Measurements from ENCODE around the gene CLPTM1L.
"Not testable (repeated sequence)": the region's sequence is repeated elsewhere in the genome, so short reads cannot be mapped to it uniquely, and the experiment has no call there.

The CLPTM1L gene

GRCh38 chr5:1367149-1367548 is 22.2 kb upstream of the CLPTM1L start:
- FAIRE-seq (no peak), DNase-seq (ENCODE audit: insufficient read length) (no peak)
- TF ChIP-seq POLR2A (IDR thresholded peaks at IDR 0.05; ENCODE audit: low read depth, low read length), result no peak
- TF ChIP-seq TAF1 (IDR thresholded peaks at IDR 0.05; ENCODE audit: borderline replicate concordance, low read depth, low read length), result no peak
- TF ChIP-seq POLR2AphosphoS5 (IDR thresholded peaks at IDR 0.05; ENCODE audit: low read depth, low read length), result no peak

- no peak for TF ChIP-seq POLR2AphosphoS5 (IDR thresholded peaks at IDR 0.05; ENCODE audit: low read depth, low read length)
- no peak for TF ChIP-seq TAF1 (IDR thresholded peaks at IDR 0.05; ENCODE audit: borderline replicate concordance, low read depth, low read length)
- TF ChIP-seq POLR2A (IDR thresholded peaks at IDR 0.05; ENCODE audit: low read depth, low read length), result no peak
- DNase-seq (ENCODE audit: insufficient read length), result no peak
- no peak for FAIRE-seq
These were observed 21.6 kb upstream of the CLPTM1L start for GRCh38 chr5:1366514-1366913.

DNA sequence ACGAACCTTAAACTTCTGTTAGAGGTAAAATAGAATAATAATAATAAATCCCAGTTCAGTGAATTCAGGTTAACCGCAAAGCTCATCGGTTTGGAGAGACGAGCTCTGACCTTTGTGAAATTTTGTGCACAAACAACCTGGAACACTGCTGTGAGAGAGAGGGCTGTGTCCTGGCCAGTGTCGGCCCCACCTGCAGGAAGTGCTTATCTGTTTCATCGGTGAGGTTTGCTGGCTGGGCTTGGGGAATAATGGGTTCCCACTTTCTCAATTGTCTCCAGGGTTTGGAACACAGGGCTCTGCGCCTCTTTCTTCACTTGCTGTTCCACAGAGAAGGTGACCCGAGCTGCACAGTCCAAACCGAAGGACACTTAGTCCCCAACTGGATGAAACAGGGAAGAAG is 19.3 kb upstream of the CLPTM1L start:
- no peak for FAIRE-seq
- DNase-seq (ENCODE audit: insufficient read length), result no peak
- TF ChIP-seq TAF1 (IDR thresholded peaks at IDR 0.05; ENCODE audit: borderline replicate concordance, low read depth, low read length) (no peak), POLR2A (IDR thresholded peaks at IDR 0.05; ENCODE audit: low read depth, low read length) (no peak), POLR2AphosphoS5 (IDR thresholded peaks at IDR 0.05; ENCODE audit: low read depth, low read length) (no peak)

- TF ChIP-seq POLR2AphosphoS5 (IDR thresholded peaks at IDR 0.05; ENCODE audit: low read depth, low read length) (no peak), POLR2A (IDR thresholded peaks at IDR 0.05; ENCODE audit: low read depth, low read length) (no peak), TAF1 (IDR thresholded peaks at IDR 0.05; ENCODE audit: borderline replicate concordance, low read depth, low read length) (no peak)
- DNase-seq (ENCODE audit: insufficient read length) (no peak), FAIRE-seq (no peak)
These were observed 18.7 kb upstream of the CLPTM1L start for GRCh38 chr5:1363581-1363980.

DNA sequence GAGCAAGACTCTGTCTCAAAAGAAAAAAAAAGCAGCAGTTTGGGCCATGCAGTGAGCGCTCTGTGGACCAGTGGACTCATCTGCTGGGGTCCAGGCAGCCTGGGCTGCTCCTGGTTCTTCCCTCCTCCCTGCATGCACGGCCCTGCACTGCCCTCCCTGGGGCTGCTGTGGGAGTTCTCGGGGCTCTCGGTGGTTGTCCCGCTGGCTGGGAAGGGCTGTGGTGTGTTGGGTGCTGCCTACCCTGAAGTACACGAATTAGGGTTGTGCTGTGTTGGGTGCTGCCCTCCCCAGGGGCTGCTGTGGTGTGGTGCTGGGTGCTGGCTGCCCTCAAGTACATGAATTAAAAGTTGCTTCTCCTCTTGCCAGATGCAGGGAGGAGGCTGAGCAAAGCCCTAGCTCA is 18.3 kb upstream of the CLPTM1L start:
- TF ChIP-seq POLR2AphosphoS5 (IDR thresholded peaks at IDR 0.05; ENCODE audit: low read depth, low read length), result no peak
- TF ChIP-seq TAF1 (IDR thresholded peaks at IDR 0.05; ENCODE audit: borderline replicate concordance, low read depth, low read length), result no peak
- no peak for TF ChIP-seq POLR2A (IDR thresholded peaks at IDR 0.05; ENCODE audit: low read depth, low read length)
- FAIRE-seq (no peak), DNase-seq (ENCODE audit: insufficient read length) (no peak)

DNA sequence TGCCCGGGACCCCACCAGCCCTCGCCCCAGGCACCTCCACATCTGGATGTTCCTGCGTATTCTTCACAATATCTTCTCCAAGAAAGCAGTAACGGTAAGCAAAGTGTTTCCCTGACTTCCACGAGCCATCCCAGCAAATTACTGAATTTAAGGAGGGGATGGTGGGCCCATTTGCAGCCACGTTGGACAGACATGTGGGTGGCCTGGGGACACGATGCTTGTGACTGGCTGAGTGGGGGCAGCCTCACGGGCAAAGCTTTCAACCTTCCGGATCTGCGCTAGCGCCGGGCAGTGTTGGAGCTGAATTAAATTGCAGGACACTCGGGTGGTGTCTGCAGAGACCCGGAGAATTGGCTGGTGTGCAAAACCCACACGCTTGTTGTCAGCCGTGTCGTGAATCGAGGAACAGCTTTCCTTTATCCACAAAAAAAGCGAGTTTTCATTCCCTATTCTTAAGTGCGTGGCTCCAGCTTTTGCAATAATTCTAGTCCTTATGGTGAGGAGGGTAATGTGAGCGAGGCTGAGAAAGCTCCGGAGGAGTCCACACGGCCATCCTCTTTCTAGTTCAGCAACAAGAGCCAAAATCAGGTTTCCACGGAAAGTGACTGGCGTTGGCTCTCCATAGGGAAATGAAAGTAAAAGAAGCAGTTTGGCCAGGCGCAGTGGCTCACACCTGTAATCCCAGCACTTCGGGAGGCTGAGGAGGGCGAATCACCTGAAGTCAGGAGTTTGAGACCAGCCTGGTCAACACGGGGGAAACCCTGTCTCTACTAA is 17.5 kb upstream of the CLPTM1L start:
- FAIRE-seq (no peak), DNase-seq (ENCODE audit: insufficient read length) (no peak)
- TF ChIP-seq POLR2A (IDR thresholded peaks at IDR 0.05; ENCODE audit: low read depth, low read length), result no peak
- no peak for TF ChIP-seq POLR2AphosphoS5 (IDR thresholded peaks at IDR 0.05; ENCODE audit: low read depth, low read length)
- TF ChIP-seq TAF1 (IDR thresholded peaks at IDR 0.05; ENCODE audit: borderline replicate concordance, low read depth, low read length), result no peak

DNA sequence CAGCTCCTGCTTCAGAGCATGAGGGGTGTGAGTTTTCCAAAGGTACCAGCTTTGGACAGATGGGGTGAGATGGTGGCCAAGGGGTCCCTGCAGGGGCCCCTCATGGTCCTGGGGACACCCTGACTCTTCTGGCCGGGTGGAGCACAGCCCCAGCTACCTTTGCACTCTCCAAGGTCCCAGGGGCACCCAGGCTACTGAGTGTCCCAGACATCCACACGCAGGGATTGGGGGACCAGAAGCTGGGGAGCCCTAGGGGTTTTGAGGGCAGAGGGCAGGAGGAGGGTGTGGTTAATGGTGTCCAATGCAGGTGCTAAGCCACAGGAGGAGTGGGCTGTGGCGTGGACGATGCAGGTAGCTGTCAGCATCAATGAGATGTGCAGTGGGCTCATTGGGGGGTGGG is 16.0 kb upstream of the CLPTM1L start:
- DNase-seq (ENCODE audit: insufficient read length) (no peak), FAIRE-seq (no peak)
- TF ChIP-seq POLR2AphosphoS5 (IDR thresholded peaks at IDR 0.05; ENCODE audit: low read depth, low read length) (no peak), POLR2A (IDR thresholded peaks at IDR 0.05; ENCODE audit: low read depth, low read length) (no peak), TAF1 (IDR thresholded peaks at IDR 0.05; ENCODE audit: borderline replicate concordance, low read depth, low read length) (no peak)

GRCh38 chr5:1360367-1360766 is 15.5 kb upstream of the CLPTM1L start:
- not testable (repeated sequence) for FAIRE-seq; DNase-seq (ENCODE audit: insufficient read length)

GRCh38 chr5:1359713-1360112 is 14.8 kb upstream of the CLPTM1L start:
- TF ChIP-seq TAF1 (IDR thresholded peaks at IDR 0.05; ENCODE audit: borderline replicate concordance, low read depth, low read length) (no peak), POLR2A (IDR thresholded peaks at IDR 0.05; ENCODE audit: low read depth, low read length) (no peak), POLR2AphosphoS5 (IDR thresholded peaks at IDR 0.05; ENCODE audit: low read depth, low read length) (no peak)
- FAIRE-seq, result no peak
- no peak for DNase-seq (ENCODE audit: insufficient read length)

DNA sequence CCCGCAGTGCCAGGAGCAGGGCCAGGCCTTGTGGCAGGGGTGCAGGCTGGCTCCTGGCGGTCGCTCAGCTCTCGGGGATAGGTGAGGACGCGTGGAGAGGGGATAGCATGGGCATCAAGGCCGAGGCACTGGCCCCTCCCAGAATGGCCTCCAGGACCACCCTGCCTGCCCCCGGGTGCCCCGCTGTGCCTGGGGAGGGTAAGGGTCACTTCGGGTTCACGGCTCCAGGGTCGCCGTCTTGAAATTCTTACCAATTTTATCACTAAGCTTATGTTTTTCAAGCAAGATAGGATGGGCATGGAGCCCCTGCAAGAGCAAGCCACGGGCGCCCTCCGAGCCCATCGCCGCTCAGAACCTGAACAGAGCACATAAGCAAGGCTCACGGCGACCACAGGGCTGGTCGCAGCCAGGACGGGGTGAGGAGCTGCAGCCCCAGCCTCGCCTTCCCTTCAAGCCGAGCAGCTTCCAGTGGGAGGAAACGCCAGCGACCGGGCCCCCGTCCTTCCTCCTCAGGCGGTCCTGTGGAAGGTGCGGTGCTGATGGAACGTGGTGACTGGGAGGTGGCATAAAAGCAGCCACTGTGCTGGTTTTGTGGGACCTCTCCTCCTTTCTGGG is 14.2 kb upstream of the CLPTM1L start:
- DNase-seq (ENCODE audit: insufficient read length) (no peak), FAIRE-seq (no peak)
- TF ChIP-seq TAF1 (IDR thresholded peaks at IDR 0.05; ENCODE audit: borderline replicate concordance, low read depth, low read length), result no peak
- TF ChIP-seq POLR2A (IDR thresholded peaks at IDR 0.05; ENCODE audit: low read depth, low read length), result no peak
- TF ChIP-seq POLR2AphosphoS5 (IDR thresholded peaks at IDR 0.05; ENCODE audit: low read depth, low read length), result no peak

DNA sequence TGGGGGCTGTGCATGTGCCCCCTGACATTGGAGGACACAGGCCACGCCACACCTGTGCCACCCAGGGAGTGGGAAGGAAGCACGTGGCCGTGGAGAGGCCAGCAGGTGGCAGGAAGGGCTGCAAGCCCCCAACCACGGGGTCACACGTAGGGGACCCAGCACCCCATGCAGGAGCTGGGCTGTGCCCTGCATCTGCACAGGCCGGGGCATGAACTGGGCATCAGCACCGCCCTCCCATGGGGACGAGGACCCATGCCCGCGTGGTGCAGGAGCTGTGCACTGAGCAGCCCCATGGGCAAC is 13.8 kb upstream of the CLPTM1L start:
- FAIRE-seq, result no peak
- TF ChIP-seq POLR2A (IDR thresholded peaks at IDR 0.05; ENCODE audit: low read depth, low read length), result no peak
- TF ChIP-seq POLR2AphosphoS5 (IDR thresholded peaks at IDR 0.05; ENCODE audit: low read depth, low read length), result no peak
- no peak for TF ChIP-seq TAF1 (IDR thresholded peaks at IDR 0.05; ENCODE audit: borderline replicate concordance, low read depth, low read length)
- DNase-seq (ENCODE audit: insufficient read length), result no peak

- no peak for DNase-seq (ENCODE audit: insufficient read length)
- TF ChIP-seq TAF1 (IDR thresholded peaks at IDR 0.05; ENCODE audit: borderline replicate concordance, low read depth, low read length) (no peak), POLR2AphosphoS5 (IDR thresholded peaks at IDR 0.05; ENCODE audit: low read depth, low read length) (no peak), POLR2A (IDR thresholded peaks at IDR 0.05; ENCODE audit: low read depth, low read length) (no peak)
- FAIRE-seq, result no peak
These were observed 13.2 kb upstream of the CLPTM1L start for GRCh38 chr5:1357946-1358725.
